ENCODE measurements around the gene ZSWIM6.

Gene ZSWIM6

DNA sequence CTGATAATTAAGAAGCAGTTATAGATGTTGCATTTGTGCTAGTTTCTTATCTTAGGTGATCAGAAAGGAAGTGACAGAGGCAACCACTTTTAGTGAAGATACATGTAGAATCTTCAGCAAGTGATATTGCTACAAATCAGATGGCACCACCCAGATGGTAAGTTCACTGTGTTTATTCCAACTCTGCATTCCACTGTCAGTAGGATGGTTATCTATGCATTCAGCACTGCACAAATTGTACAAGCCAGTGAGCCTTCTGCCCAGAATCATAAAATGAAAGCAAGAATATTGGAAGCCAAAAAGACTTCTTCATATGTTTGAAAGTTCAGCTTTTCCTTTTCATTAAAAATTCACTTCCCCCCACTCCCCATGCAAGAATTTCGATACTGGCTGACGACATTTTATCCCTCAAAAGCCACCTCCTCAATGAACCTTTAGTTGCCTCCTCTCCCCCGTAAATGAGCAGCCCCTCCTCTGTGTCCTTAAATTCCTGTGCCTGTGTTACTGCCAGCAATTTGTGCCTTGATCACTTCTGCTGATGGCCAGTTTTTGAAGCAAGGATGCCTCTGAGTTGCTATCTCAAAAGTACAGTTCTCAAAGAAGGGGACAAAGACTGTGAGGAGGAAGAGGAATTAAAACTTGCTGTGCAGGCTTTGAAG lies 91.6 kb downstream of the ZSWIM6 start:
- H4K20me1 ChIP-seq (ENCODE audit: low read depth, low read length) = no peaks in the 10 kb centered on the region
- TF ChIP-seq EZH2phosphoT487 (conservative IDR thresholded peaks at IDR 0.05; ENCODE audit: low read length) = no peak
- TF ChIP-seq, protein P1, sequence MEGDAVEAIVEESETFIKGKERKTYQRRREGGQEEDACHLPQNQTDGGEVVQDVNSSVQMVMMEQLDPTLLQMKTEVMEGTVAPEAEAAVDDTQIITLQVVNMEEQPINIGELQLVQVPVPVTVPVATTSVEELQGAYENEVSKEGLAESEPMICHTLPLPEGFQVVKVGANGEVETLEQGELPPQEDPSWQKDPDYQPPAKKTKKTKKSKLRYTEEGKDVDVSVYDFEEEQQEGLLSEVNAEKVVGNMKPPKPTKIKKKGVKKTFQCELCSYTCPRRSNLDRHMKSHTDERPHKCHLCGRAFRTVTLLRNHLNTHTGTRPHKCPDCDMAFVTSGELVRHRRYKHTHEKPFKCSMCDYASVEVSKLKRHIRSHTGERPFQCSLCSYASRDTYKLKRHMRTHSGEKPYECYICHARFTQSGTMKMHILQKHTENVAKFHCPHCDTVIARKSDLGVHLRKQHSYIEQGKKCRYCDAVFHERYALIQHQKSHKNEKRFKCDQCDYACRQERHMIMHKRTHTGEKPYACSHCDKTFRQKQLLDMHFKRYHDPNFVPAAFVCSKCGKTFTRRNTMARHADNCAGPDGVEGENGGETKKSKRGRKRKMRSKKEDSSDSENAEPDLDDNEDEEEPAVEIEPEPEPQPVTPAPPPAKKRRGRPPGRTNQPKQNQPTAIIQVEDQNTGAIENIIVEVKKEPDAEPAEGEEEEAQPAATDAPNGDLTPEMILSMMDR (IDR thresholded peaks at IDR 0.05; ENCODE audit: insufficient read depth, low read length, poor library complexity, severe bottlenecking) = no peak
- no peaks in the 10 kb centered on the region for H3K36me3 ChIP-seq (ENCODE audit: low read length)
- H3K9ac ChIP-seq (ENCODE audit: low read length) = no peak overlapping the region
- H3K4me2 ChIP-seq (ENCODE audit: low read depth, low read length, poor library complexity, severe bottlenecking) = no peak overlapping the region
- H3K4me3 ChIP-seq (ENCODE audit: insufficient read depth, low read length, poor library complexity, severe bottlenecking) = no peak overlapping the region
- H3K9me2 ChIP-seq (replicated peaks; ENCODE audit: insufficient read depth, low read length) = no peaks in the 10 kb centered on the region
- H3F3A ChIP-seq (ENCODE audit: insufficient read depth) = no peaks in the 10 kb centered on the region
- no peaks in the 10 kb centered on the region for H3K79me2 ChIP-seq (ENCODE audit: insufficient read depth, low read length)
- H2AFZ ChIP-seq (ENCODE audit: low read depth, low read length, severe bottlenecking) = no peak overlapping the region
- H3K27me3 ChIP-seq (ENCODE audit: low read length) = no peaks in the 10 kb centered on the region
- H3K9me3 ChIP-seq (ENCODE audit: insufficient read depth, low read length) = no peaks in the 10 kb centered on the region
- no peak overlapping the region for H3K27ac ChIP-seq (ENCODE audit: low read depth, low read length)

DNA sequence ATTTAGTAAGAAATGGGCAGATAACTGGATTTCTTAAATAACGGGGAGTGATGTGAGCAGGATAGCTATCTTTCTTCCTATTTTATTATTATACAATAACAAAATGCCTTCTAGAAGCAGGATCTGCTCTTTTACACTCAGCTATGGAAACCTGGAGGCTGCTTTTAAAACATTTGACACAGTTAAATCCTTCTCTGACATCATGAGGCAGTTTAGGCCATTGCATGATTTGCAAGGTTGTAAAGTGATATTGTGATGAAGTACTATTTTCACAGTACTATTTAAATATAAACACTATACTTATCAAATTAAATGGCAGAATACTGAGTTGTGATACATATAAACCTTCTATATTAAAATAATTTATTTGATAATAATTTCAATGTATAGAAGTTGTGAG lies 93.9 kb downstream of the ZSWIM6 start:
- Histone ChIP-seq H3K4me2 (ENCODE audit: low read depth, low read length, poor library complexity, severe bottlenecking) (no peak overlapping the region), H3K27ac (ENCODE audit: low read depth, low read length) (no peak overlapping the region), H3K79me2 (ENCODE audit: insufficient read depth, low read length) (no peaks in the 10 kb centered on the region), H3K9ac (ENCODE audit: low read length) (no peak overlapping the region), H3K9me3 (ENCODE audit: insufficient read depth, low read length) (no peaks in the 10 kb centered on the region), H3F3A (ENCODE audit: insufficient read depth) (no peaks in the 10 kb centered on the region), H3K4me3 (ENCODE audit: insufficient read depth, low read length, poor library complexity, severe bottlenecking) (no peak overlapping the region), H3K36me3 (ENCODE audit: low read length) (no peaks in the 10 kb centered on the region), H4K20me1 (ENCODE audit: low read depth, low read length) (no peaks in the 10 kb centered on the region; the same call in 1 of the 2 replicates), H3K27me3 (ENCODE audit: low read length) (no peaks in the 10 kb centered on the region), H2AFZ (ENCODE audit: low read depth, low read length, severe bottlenecking) (no peak overlapping the region), H3K9me2 (replicated peaks; ENCODE audit: insufficient read depth, low read length) (no peaks in the 10 kb centered on the region)
- TF ChIP-seq, protein P1 (IDR thresholded peaks at IDR 0.05; ENCODE audit: insufficient read depth, low read length, poor library complexity, severe bottlenecking) = no peak
- TF ChIP-seq EZH2phosphoT487 (conservative IDR thresholded peaks at IDR 0.05; ENCODE audit: low read length) = no peak

DNA sequence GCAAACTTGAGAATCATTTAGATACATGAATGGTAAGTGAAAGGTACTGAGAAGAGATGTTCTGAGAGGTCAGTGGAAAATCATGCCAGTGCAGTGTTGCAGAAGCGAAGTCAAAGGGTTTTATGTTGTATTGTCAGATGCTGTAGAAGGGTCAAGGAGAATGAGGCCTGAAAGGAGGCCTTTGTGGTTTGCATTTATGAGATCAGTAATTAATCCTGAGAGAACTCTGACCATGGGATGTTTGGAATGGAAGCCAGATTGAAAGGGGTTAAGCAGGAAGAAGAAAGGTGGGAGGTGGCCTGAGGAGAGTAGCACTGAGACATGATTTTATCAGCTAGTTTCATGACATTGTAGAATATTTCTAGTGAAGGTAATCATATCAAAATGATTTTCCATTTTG lies 97.8 kb downstream of the ZSWIM6 start:
- no peak overlapping the region for H3K4me2 ChIP-seq (ENCODE audit: low read depth, low read length, poor library complexity, severe bottlenecking)
- H3K79me2 ChIP-seq (ENCODE audit: insufficient read depth, low read length) = no peaks in the 10 kb centered on the region
- no peaks in the 10 kb centered on the region for H3F3A ChIP-seq (ENCODE audit: insufficient read depth)
- H3K9me3 ChIP-seq (ENCODE audit: insufficient read depth, low read length) = no peaks in the 10 kb centered on the region
- no peaks in the 10 kb centered on the region for H3K27me3 ChIP-seq (ENCODE audit: low read length)
- no peaks in the 10 kb centered on the region; the same call in 1 of the 2 replicates for H4K20me1 ChIP-seq (ENCODE audit: low read depth, low read length)
- no peak for TF ChIP-seq EZH2phosphoT487 (conservative IDR thresholded peaks at IDR 0.05; ENCODE audit: low read length)
- TF ChIP-seq, protein P1 (IDR thresholded peaks at IDR 0.05; ENCODE audit: insufficient read depth, low read length, poor library complexity, severe bottlenecking) = no peak
- H3K9me2 ChIP-seq (replicated peaks; ENCODE audit: insufficient read depth, low read length) = no peaks in the 10 kb centered on the region
- no peak overlapping the region for H3K4me3 ChIP-seq (ENCODE audit: insufficient read depth, low read length, poor library complexity, severe bottlenecking)
- H2AFZ ChIP-seq (ENCODE audit: low read depth, low read length, severe bottlenecking) = no peak overlapping the region
- H3K27ac ChIP-seq (ENCODE audit: low read depth, low read length) = no peak overlapping the region
- H3K36me3 ChIP-seq (ENCODE audit: low read length) = no peaks in the 10 kb centered on the region
- no peak overlapping the region for H3K9ac ChIP-seq (ENCODE audit: low read length)
